Keratinocyte (primary cell): ENCODE data around the gene PPID. TPM values are rescaled to one million over a fixed set of nuclear protein-coding genes. Genes with fewer than 3 reads are reported as not detected.

Experiments used
- DNase-seq: peaks from one replicate; pipeline ENCODE4 v3.0.0-alpha.2; 2011; ENCODE audit warnings: low read depth, missing footprints, low spot score
- FAIRE-seq: peaks from 2 replicates; lab custom pipeline; 2011; peaks lifted over from hg19 to GRCh38; lab: Jason Lieb, UNC
- H2AFZ ChIP-seq: 2 replicates; pipeline ENCODE4 v1.6.0; 2012; ENCODE audit warnings: low read length, control low read depth, inconsistent platforms; ENCODE audit not compliant: control insufficient read depth
- H3K27ac ChIP-seq: 2 replicates; pipeline ENCODE4 v1.5.1; 2011; ENCODE audit warnings: low read length; ENCODE audit not compliant: control insufficient read depth, insufficient read depth
- H3K27me3 ChIP-seq: 3 replicates; pipeline ENCODE4 v1.6.0; 2011; ENCODE audit warnings: low read length; ENCODE audit not compliant: control insufficient read depth, insufficient read depth; ENCODE audit errors: extremely low read depth
- H3K36me3 ChIP-seq, 2 experiments: 2 replicates in 1 of 2; 3 replicates in 1 of 2; pipeline ENCODE4 v1.5.1; 2011; ENCODE audit warnings: low read length in 2 of 2, mild to moderate bottlenecking in 1 of 2; ENCODE audit not compliant: control insufficient read depth in 2 of 2, insufficient read depth in 2 of 2; ENCODE audit errors: extremely low read depth in 1 of 2
- H3K4me1 ChIP-seq: 3 replicates; pipeline ENCODE4 v1.5.1; 2011; ENCODE audit warnings: low read length; ENCODE audit not compliant: control insufficient read depth, insufficient read depth; ENCODE audit errors: extremely low read depth
- H3K4me2 ChIP-seq: 3 replicates; pipeline ENCODE4 v1.6.0; 2011; ENCODE audit warnings: low read depth, low read length; ENCODE audit not compliant: control insufficient read depth, insufficient read depth; ENCODE audit errors: extremely low read depth
- H3K4me3 ChIP-seq, 3 experiments: fragments of 200-600 bp in 1 of 3; sonication (generic) in 1 of 3; 2 replicates in 2 of 3; 3 replicates in 1 of 3; pipeline ENCODE4 v1.5.1; 2011 to 2016; ENCODE audit warnings: low read length in 3 of 3, mild to moderate bottlenecking in 3 of 3, control low read depth in 2 of 3, inconsistent platforms in 1 of 3, low read depth in 1 of 3, mixed read lengths in 1 of 3, mixed run types in 1 of 3, moderate library complexity in 1 of 3; ENCODE audit not compliant: control insufficient read depth in 2 of 3, insufficient read depth in 2 of 3; ENCODE audit errors: extremely low read depth in 1 of 3
- H3K79me2 ChIP-seq: 2 replicates; pipeline ENCODE4 v1.6.0; 2012; ENCODE audit warnings: low read length; ENCODE audit not compliant: control insufficient read depth, insufficient read depth
- H3K9ac ChIP-seq: 3 replicates; pipeline ENCODE4 v1.6.0; 2011; ENCODE audit warnings: low read length; ENCODE audit not compliant: control insufficient read depth, insufficient read depth; ENCODE audit errors: extremely low read depth
- H3K9me1 ChIP-seq: 3 replicates; pipeline ENCODE4 v1.6.0; 2011; ENCODE audit warnings: low read length; ENCODE audit not compliant: control insufficient read depth, insufficient read depth; ENCODE audit errors: extremely low read depth
- H3K9me3 ChIP-seq: 2 replicates; pipeline ENCODE4 v1.5.1; 2012; ENCODE audit warnings: low read depth, low read length; ENCODE audit not compliant: control insufficient read depth
- H4K20me1 ChIP-seq: 3 replicates; pipeline ENCODE4 v1.6.0; 2011; ENCODE audit warnings: low read length; ENCODE audit not compliant: control insufficient read depth, insufficient read depth; ENCODE audit errors: extremely low read depth
- CTCF ChIP-seq, 3 experiments: IDR thresholded peaks in 1 of 3; conservative IDR thresholded peaks in 1 of 3; optimal IDR thresholded peaks in 1 of 3; 2 replicates in 2 of 3; 3 replicates in 1 of 3; pipeline versions ENCODE3 to v1.5.1; 2011; ENCODE audit warnings: low read length in 3 of 3, mild to moderate bottlenecking in 3 of 3, moderate library complexity in 2 of 3, control low read depth in 1 of 3, inconsistent platforms in 1 of 3; ENCODE audit not compliant: insufficient read depth in 2 of 3; ENCODE audit errors: extremely low read depth in 1 of 3
- EZH2 ChIP-seq: IDR thresholded peaks from one replicate; pipeline ENCODE4 v1.6.1; 2012; ENCODE audit warnings: inconsistent platforms, mild to moderate bottlenecking, low read length, moderate library complexity
- dilution Hi-C: fragments of 300-500 bp; cut with MboI; formaldehyde crosslinking; loops from one replicate; pipeline ENCODE4 v1.7.0; 2020; ENCODE audit warnings: low sequenced_read_pairs; ENCODE audit not compliant: extremely low pct_ligation_motif_present
- polyA plus RNA-seq, 5 experiments: library from polyadenylated mRNA; depleted of rRNA in 3 of 5; stranded (reverse) in 3 of 5; stranded (forward) in 1 of 5; unstranded in 1 of 5; fragments of >200 nt; gene quantifications; 1 replicate in 1 of 5; 2 replicates in 3 of 5; 3 replicates in 1 of 5; pipeline versions ENCODE4 v1.2.1 to v1.2.3, GENCODE V29; 2011 to 2012; ENCODE audit warnings: missing spikeins in 2 of 5, low read depth in 1 of 5, low replicate concordance in 1 of 5

PPID gene
- polyA plus RNA-seq, 1 donor (not counting 4 experiments of a cell fraction or from before 2014, with no cell fraction given): 27.2 TPM

- Histone ChIP-seq H3K9me3 (no peaks in the 10 kb centered on the region), H3K27ac (no peak overlapping the region), H3K9ac (no peak overlapping the region), H3K27me3 (no peaks in the 10 kb centered on the region), H3K79me2 (no peaks in the 10 kb centered on the region), H3K4me2 (no peak overlapping the region), H3K4me1 (no peaks in the 10 kb centered on the region), H2AFZ (no peak overlapping the region), H3K4me3 (no peak overlapping the region), H3K36me3 (peaks cover 0 to 1% of the 10 kb centered on the region in 2 experiments), H3K9me1 (no peaks in the 10 kb centered on the region), H4K20me1 (no peaks in the 10 kb centered on the region)
- DNase-seq (no peak), FAIRE-seq (no peak)
- TF ChIP-seq CTCF (optimal IDR thresholded peaks at IDR 0.05 in 1 of 3, IDR thresholded peaks at IDR 0.05 in 1 of 3, conservative IDR thresholded peaks at IDR 0.05 in 1 of 3; ENCODE audit: extremely low read depth in 1 of 3, insufficient read depth in 2 of 3, low read length in 3 of 3) (no peak), EZH2 (no peak)
- dilution Hi-C loops: no loop called here
These were observed 41.1 kb downstream of the PPID start for GRCh38 chr4:158682066-158682465.

GRCh38 chr4:158681629-158682028, 41.6 kb downstream of the PPID start:
- no peak overlapping the region for H3K9ac ChIP-seq
- no peaks in the 10 kb centered on the region for H4K20me1 ChIP-seq
- no peak overlapping the region for H3K27ac ChIP-seq
- DNase-seq (no peak), FAIRE-seq (no peak)
- H3K4me1 ChIP-seq: no peaks in the 10 kb centered on the region
- no peaks in the 10 kb centered on the region for H3K79me2 ChIP-seq
- no peaks in the 10 kb centered on the region for H3K27me3 ChIP-seq
- peaks cover 0 to under 1% of the 10 kb centered on the region in 2 experiments for H3K36me3 ChIP-seq
- dilution Hi-C loops: no loop called here
- TF ChIP-seq EZH2: no peak
- no peak for TF ChIP-seq CTCF (optimal IDR thresholded peaks at IDR 0.05 in 1 of 3, IDR thresholded peaks at IDR 0.05 in 1 of 3, conservative IDR thresholded peaks at IDR 0.05 in 1 of 3; ENCODE audit: extremely low read depth in 1 of 3, insufficient read depth in 2 of 3, low read length in 3 of 3)
- no peak overlapping the region for H3K4me3 ChIP-seq
- H3K9me3 ChIP-seq: no peaks in the 10 kb centered on the region
- no peak overlapping the region for H2AFZ ChIP-seq
- no peaks in the 10 kb centered on the region for H3K9me1 ChIP-seq
- no peak overlapping the region for H3K4me2 ChIP-seq
